Left ventricle myocardium superior (tissue), 1 donor: ENCODE data around the gene NAT8. TPM values are rescaled to one million over a fixed set of nuclear protein-coding genes. Genes with fewer than 3 reads are reported as not detected.
"Not testable (repeated sequence)": the region's sequence is repeated elsewhere in the genome, so short reads cannot be mapped to it uniquely, and the experiment has no call there.

Experiments
- ATAC-seq: fragments of 200-7000 bp; cut with Tn5 transposase; one replicate; pipeline ENCODE4 v1.9.1; 2020; ENCODE audit warnings: mild to moderate bottlenecking, moderate library complexity
- DNase-seq: peaks from one replicate; pipeline ENCODE4 v3.0.0-alpha.2; 2020
- intact Hi-C: fragments of 100-400 bp; cut with micrococcal nuclease; formaldehyde crosslinking; loops from one replicate; pipeline ENCODE4 v1.11.0; 2022
- long read RNA-seq: library from polyadenylated mRNA; unstranded; transcript quantifications from one replicate; pipeline ENCODE4 v2.0.0, GENCODE V29; 2021
- total RNA-seq: library from RNA; stranded (reverse); fragmentation: NEBNext Ultra II Directional; extraction: Animal tissue kit (Norgen Biotek cat#: 25700); gene quantifications from one replicate; pipeline ENCODE4 v1.2.1, GENCODE V29; 2021
- donor health status: DM: no; HTN: yes; CAD: no; lungs with severe emphysema.

The NAT8 gene, protein sequence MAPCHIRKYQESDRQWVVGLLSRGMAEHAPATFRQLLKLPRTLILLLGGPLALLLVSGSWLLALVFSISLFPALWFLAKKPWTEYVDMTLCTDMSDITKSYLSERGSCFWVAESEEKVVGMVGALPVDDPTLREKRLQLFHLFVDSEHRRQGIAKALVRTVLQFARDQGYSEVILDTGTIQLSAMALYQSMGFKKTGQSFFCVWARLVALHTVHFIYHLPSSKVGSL
- total RNA-seq: not detected
- long read RNA-seq: 0 reads

DNA sequence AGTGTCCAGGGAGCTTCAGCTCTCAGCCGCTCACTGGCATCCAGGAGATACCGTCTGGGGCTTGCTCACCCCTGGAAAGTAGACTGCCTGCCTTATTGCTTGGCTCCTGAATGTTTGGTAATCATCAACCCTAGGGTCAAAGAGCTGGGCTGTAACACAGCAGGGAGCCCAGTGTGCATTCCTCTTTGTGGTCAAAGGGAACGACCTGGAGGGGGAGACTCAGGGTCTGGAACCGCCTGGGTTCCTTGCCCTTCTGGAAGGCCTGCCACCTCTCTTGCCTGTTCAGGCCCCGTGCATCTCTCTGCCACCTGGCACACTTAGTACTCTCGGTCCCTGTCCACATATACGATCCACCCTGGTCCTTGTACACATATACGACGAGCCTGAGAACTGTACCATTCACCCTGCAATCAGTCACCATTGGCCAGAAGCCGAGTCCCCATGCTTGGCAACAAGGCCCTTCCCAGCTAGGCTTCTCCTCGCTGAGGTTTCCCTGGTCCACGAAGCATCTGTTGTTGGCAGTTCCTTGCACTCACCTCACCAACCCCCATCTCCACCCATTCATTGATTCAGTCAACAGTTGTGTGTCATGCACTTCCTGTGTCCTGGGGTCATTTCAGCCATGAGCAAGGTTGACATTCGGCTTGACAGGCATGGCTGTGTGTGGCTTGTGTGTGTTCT lies at the start of gene NAT8:
TSS of gene NAT8 (minus strand) at position 85 of the 681 bp plus-strand sequence. CDS start 794 bp downstream, outside the sequence.
- ATAC-seq (no peak), DNase-seq (no peak)
- intact Hi-C loops: no loop called here

DNA sequence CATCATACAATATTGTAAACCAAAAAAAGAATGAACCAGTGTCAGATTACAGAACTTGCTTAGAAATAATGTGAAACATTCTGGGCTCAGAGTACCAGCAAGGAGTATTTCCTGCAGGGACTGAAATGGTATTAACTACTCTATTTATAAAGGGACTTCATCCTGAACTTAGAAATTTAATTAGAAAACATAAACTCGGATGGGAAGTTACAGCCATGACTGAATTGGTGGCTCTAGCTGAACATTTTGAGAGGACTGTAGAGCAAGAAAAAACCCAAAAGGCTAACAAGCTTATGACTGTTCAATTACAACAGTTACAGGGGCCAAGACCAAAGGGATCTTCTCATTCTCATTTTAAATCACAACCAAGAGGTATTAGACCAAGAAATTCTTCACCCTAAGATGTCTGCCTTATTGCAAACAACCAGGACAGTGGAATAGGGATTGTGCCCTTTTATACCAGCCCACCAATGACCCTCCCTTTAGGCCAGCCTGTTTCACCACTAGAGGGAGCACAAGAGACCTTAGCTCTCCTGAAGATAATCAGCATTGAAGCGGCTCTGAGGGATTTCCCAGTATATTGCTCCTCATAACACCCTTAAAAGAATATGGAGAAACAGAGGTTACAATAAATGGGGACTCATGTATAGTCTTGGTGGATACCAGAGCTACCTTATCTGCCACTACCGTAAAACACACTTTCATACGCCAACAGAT lies 48.3 kb upstream of the NAT8 start:
- peak; percentile 83 for ATAC-seq
- intact Hi-C loops, DNase-seq: not testable (repeated sequence)

DNA sequence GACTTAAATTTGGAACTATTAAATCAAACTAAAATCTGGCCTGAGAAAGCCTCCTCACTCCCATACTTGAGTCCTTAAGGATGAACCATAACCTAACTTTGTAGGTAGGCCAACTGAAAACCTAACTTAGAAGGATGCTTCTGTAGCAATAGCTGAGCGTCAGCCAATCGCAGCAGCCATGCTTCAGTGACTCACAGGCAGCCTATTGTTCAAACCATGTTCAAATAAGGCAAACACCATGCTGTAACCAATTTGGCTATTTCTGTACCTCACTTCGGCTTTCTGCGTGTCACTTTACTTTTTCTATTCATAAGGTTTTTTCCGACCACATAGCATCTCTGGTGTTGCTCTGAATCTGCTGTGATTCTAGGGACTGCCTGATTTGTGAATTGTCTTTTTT lies 46.3 kb upstream of the NAT8 start:
- intact Hi-C loops, DNase-seq, ATAC-seq: not testable (repeated sequence)

DNA sequence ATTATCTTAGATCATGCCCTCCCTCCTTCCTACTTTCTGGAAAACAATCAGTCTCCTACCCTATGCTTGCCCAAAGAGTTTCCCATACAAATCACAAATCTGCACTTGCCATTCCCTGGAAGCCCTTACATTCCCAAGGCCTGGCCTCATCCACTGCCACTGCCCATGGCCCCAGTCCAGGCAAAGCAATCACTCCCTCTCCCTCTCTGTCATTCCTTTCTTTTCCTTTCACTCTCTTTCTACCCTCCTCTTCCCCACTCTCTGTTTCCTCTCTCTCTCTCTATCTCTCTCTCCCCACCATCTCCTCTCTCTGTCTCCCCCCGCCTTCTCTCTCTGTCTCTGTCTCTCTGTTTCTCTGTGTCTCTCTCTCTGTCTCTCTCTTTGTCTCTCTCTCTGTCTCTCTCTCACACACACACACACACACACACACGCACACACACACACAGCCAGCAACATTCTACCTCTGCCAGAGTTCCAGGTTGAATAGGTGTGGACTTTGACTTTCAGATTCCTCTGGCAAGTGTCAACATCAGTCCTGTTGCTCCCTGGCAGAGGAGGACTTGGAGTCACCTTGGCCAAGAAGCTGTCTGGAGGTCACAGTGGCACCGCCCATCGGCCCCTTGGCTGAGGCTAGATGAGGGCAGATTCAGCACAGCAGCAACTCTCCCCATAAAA lies 43.7 kb upstream of the NAT8 start:
- no peak for DNase-seq
- ATAC-seq: peak; percentile 58
- intact Hi-C loops: no loop called here

DNA sequence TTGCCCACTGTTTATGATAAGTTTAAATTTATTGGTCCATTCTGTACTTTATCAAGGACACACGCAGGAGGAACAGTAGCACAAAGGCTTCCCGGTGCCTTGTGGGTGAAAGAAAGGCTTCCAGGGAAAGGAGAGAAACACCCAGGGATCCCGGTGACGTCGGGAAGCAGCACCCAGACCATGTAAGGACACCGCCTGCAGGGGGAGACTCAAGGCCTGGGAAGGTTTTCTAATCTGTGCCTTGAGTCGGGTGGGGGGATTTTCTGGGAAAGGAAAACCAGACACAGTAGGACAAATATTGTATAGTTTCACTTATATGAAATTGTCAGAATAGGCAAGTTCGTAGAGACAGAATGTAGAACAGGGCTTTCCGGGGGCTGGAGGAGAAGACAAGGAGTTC lies 42.7 kb upstream of the NAT8 start:
- ATAC-seq: peak; percentile 62
- DNase-seq, intact Hi-C loops: not testable (repeated sequence)

DNA sequence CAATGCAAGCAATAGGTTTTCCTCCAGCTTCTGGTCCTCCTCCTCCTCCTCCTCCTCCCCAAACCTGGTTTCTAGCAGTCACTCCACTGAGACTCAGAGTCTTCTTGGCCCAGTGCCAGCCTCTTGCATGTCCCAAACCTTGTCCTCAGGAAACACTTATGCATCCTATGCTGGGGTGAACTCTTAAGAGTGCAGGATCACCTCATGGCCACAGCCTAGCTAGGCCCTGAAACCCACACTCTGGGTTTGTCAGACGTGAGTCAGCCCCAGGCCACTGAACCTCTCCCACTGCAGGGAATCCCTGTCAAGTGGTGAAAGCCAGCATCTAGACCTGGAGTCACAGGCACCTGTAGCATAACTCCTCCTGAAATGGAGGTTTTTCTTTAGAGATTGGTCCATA lies 42.1 kb upstream of the NAT8 start:
- ATAC-seq, intact Hi-C loops, DNase-seq: not testable (repeated sequence)

DNA sequence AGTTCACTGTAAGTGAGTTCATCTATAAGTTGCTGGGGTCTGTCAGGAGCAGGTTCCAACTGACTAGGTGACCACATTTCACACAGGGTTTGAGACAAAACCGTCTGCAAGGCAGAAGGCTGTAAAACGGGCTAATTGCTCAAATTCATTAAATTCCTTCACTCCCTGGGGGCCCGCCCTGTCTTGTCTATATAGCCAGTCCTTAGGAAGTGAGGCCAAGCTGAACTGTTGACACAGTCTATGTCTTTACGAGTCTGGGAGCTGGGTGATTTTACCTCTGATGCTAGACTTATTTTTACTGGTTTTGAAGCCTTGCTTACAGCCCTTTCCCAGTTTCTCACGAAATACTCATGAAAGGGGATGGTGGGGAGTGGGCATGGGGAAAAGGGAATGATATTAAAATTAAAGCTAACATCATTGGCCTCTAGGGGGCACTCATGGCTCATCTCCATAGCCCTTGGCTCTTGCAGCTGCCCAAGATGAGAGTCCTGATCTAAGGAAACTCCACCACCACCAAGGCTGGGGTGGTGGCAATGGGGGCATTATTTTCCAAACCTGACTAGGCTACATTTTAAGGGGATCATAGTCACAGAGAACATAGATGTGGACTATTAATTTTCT lies 37.8 kb upstream of the NAT8 start:
- DNase-seq, intact Hi-C loops, ATAC-seq: not testable (repeated sequence)

DNA sequence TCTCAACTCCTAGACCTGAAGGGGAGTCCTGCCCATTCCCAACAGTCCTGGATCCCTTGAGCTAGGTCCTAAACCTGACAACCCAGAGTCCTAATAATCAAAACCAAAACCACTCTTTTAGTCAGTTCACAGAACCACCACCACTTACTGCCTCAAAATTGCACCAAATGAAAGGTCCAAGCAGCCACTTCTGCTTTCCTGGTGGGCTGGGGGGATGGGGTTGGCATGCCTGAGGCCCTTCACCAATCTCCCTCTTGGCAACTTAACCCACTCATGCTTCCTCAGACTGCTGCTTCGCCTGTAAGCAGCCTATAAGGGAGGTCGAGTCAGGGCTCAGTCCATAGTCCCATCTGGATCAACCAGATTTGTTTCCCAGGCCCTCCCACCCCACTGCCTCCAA lies 37.0 kb upstream of the NAT8 start:
- ATAC-seq, DNase-seq, intact Hi-C loops: not testable (repeated sequence)

DNA sequence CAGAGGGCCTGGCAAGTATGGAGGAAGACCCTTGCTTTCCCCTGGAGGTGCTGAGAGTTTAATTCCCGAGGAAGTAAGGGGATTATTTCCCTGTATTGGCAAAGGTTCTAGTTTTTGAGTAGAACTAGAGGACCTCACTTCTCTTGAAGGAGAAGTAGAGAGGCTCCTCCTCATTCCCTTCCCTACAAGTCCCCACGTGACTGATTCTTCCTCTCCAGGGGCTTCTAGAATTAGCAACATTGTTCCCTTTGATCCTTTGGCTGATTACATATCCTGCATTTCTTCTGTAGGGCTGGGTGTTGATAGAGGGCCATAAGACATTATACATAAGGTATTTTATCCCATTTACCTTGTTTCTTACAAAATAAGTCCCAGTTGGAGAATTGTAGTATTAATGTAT lies 35.8 kb upstream of the NAT8 start:
- intact Hi-C loops, DNase-seq, ATAC-seq: not testable (repeated sequence)

DNA sequence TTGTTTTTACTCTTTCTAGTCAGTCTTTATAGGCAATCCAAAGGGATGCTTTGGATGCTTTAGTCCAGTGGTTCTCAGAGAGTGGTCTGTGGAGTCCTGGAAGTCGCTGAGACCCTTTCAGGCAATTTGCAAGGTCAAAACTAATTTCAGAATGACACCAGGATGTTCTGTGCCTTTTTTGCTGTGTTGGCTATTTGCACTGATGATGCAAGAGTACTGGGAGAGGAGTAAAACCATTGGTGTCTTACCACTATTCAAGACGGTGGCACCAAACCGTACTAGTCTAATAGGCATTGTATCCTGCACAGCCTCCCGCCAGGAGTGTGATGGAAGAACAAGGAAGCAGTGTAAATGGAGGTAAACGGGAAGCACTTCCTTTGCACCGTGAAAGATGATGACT lies 34.0 kb upstream of the NAT8 start:
- ATAC-seq, intact Hi-C loops, DNase-seq: not testable (repeated sequence)

DNA sequence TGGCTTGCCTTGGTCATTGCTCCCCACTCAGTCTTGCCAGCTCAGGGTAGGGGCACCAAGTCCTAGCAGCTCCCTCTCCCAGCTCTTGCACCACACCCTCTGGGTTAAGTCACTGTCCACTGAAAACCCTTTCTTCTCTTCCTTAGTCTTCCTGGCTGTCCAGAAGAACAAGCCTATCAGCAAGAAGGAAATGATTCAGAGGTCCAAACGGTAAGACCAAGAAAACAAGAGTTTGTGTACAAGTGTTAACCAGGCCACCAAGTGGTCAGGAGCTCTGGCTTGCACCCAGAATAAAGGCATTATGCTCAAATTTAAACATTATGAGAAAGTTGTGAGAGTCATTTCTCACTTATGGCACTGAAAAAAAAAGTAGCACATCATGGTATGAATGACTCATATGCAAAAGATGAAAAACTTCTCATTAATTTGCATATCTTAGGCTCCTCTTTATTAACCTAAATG lies 32.5 kb upstream of the NAT8 start:
- DNase-seq, ATAC-seq, intact Hi-C loops: not testable (repeated sequence)

DNA sequence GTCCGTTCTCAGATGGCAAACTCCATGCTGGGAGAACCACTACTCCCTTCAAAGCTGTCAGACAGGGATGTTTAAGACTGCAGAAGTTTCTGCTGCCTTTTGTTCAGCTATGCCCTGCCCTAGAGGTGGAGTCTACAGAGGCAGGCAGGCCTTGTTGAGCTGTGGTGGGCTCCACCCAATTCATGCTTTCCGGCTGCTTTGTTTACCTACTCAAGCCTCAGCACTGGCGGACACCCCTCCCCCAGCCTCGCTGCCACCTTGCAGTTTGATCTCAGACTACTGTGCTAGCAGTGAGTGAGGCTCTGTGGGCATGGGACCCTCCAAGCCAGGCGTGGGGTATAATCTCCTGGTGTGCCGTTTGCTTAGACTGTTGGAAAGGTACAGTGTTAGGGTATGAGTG lies 27.8 kb upstream of the NAT8 start:
- intact Hi-C loops, DNase-seq, ATAC-seq: not testable (repeated sequence)

DNA sequence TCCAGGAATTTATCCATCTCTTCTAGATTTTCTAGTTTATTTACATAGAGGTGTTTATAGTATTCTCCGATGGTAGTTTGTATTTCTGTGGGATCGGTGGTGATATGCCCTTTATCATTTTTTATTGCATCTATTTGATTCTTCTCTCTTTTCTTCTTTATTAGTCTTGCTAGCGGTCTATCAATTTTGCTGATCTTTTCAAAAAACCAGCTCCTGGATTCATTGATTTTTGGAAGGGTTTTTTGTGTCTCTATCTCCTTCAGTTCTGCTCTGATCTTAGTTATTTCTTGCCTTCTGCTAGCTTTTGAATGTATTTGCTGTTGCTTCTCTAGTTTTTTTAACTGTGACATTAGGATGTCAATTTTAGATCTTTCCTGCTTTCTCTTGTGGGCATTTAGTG lies 25.0 kb upstream of the NAT8 start:
- ATAC-seq, DNase-seq, intact Hi-C loops: not testable (repeated sequence)

DNA sequence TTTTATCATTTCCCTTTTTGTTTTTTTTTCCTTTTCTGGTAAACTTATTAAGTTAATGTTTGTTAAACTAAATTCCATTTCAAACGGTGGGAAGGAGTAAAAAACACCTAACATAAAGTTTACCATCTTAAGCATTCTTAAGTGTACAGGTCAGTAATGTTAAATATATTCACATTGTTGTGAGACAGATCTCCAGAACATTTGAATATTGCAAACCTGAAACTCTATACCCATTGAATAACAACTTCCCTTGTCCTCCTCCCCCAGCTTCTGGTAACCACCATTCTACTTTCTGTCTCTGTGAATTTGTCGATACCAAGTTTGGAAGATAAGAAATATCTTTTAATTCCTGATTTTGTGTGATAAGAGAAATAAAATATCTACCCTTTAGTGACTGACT lies 12.0 kb upstream of the NAT8 start:
- ATAC-seq (no peak), DNase-seq (no peak)
- intact Hi-C loops: no loop called here

DNA sequence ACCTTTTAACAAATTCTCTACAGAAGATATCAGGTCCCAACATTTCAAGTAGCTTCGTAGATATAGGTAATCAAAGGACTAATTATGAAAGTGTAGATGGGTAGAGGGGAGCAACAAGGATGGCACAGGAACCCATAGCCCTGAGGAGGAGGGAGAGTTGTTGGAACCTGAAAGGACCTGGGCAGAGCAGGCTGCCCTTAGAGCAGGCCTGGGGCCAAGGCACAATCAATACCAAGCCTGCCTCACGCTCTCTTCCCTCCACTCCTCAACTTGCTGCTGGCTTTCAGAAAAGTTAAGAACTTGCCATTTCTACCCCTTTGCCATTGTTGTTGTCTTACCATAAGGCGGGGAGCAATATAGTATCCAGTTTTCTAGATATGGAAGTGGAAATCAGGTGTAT lies 10.1 kb upstream of the NAT8 start:
- DNase-seq (no peak), ATAC-seq (no peak)
- intact Hi-C loops: no loop called here

DNA sequence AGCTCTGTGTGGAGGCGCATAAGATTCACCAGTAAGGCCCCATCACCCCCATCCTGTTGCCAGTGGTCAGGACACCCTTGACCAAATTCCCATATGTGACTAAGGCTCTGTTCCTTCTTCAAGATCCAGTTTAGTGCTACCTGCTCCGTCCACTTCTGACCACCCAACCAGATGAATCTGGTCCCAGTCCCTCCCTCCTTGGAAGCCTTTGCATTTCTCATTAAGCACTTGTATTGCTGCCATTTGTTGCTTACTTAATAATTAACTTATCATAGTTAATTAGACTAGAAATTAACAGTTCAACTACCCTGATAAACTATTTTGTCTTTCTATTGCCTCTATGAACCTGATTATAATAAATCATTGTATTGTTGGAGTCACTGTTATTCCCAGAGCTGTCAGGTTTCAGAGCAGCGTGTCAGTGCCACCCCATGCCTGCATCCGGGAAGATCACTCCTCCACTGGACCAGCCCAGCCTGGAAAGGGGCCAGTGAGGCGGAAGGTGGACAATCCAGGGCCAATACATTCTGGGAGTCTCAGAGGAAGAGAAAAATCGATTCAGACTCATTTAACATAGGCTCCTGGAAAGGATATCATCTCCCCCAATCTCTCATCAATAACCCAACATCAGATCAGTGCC lies 9.5 kb upstream of the NAT8 start:
- ATAC-seq (no peak), DNase-seq (no peak)
- intact Hi-C loops: no loop called here

DNA sequence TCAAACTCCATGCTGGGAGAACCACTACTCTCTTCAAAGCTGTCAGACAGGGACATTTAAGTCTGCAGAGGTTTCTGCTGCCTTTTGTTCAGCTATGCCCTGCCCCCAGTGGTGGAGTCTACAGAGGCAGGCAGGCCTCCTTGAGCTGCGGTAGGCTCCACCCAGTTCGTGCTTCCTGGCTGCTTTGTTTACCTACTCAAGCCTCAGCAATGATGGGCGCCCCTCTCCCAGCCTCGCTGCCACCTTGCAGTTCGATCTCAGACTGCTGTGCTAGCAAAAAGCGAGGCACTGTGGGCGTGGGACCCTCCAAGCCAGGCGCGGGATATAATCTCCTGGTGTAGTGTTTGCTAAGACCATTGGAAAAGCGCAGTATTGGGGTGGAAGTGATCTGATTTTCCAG lies 5.5 kb upstream of the NAT8 start:
- ATAC-seq, intact Hi-C loops, DNase-seq: not testable (repeated sequence)

DNA sequence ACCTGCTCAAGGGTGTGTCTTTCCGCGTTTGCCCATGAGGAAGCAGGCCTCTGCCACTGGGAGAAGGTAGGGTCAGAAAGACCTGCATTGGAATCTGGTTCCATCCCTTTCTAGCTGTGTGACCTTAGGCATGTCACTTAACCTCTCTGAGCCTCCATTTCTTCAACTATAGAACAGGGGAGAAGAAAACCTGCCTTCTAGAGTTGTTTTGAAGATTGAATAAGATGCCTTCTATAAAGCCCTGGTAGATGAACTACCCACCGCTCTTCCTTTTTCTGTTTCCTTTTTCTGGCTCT lies 507 bp downstream of the NAT8 start:
- intact Hi-C loops: no loop called here
- no peak for DNase-seq
- ATAC-seq: no peak
